ENCODE measurements around the gene OSBPL9. TPM values are rescaled to one million over a fixed set of nuclear protein-coding genes. Genes with fewer than 3 reads are reported as not detected.
"Not testable (repeated sequence)": the region's sequence is repeated elsewhere in the genome, so short reads cannot be mapped to it uniquely, and the experiment has no call there.

The OSBPL9 gene
- total RNA-seq, 1 experiment from 2014 or later: 62.4 TPM

GRCh38 chr1:51644533-51645197 is 27.8 kb downstream of the OSBPL9 start:
- Histone ChIP-seq H3K27ac (ENCODE audit: low read depth, low read length, poor library complexity, severe bottlenecking) (peak overlapping the region; percentile 31), H3K4me3 (ENCODE audit: low read depth, low read length, poor library complexity, severe bottlenecking) (no peak overlapping the region), H3K4me1 (ENCODE audit: insufficient read depth, low read length, poor library complexity, severe bottlenecking) (peaks cover 43% of the 10 kb centered on the region), H3K9me3 (ENCODE audit: low read depth, low read length, poor library complexity, severe bottlenecking) (peaks cover 3% of the 10 kb centered on the region), H3K27me3 (replicated peaks; ENCODE audit: insufficient read depth, low read depth, low read length, poor library complexity) (no peaks in the 10 kb centered on the region), H3K36me3 (ENCODE audit: insufficient read depth, low read length, poor library complexity, severe bottlenecking) (no peaks in the 10 kb centered on the region)
- no TSS peak for BruUV-seq (replicated peaks)
- intact Hi-C loops (cut with micrococcal nuclease; ENCODE audit: unreplicated experiment): no loop called here
- peak; percentile 69 for DNase-seq (ENCODE audit: low spot score)
- CTCF ChIA-PET: no interaction called here
- POLR2A ChIA-PET (ENCODE audit: low non-redundant PET): no interaction called here
- TF ChIP-seq CTCF (conservative IDR thresholded peaks at IDR 0.05; ENCODE audit: low read depth, low read length) (no peak), EZH2 (IDR thresholded peaks at IDR 0.05; ENCODE audit: borderline replicate concordance, low read depth, low read length, poor library complexity, severe bottlenecking) (no peak)

GRCh38 chr1:51646592-51646991 is 29.7 kb downstream of the OSBPL9 start:
- intact Hi-C loops (cut with micrococcal nuclease; ENCODE audit: unreplicated experiment); H3K27me3 ChIP-seq (replicated peaks; ENCODE audit: insufficient read depth, low read depth, low read length, poor library complexity); CTCF ChIA-PET: not testable (repeated sequence)

GRCh38 chr1:51648180-51649109 is 31.6 kb downstream of the OSBPL9 start:
- peaks cover 3% of the 10 kb centered on the region for H3K9me3 ChIP-seq (ENCODE audit: low read depth, low read length, poor library complexity, severe bottlenecking)
- H3K36me3 ChIP-seq (ENCODE audit: insufficient read depth, low read length, poor library complexity, severe bottlenecking): no peaks in the 10 kb centered on the region
- TF ChIP-seq EZH2 (IDR thresholded peaks at IDR 0.05; ENCODE audit: borderline replicate concordance, low read depth, low read length, poor library complexity, severe bottlenecking): no peak
- BruUV-seq (replicated peaks): no TSS peak
- H3K4me3 ChIP-seq (ENCODE audit: low read depth, low read length, poor library complexity, severe bottlenecking): no peak overlapping the region
- H3K27ac ChIP-seq (ENCODE audit: low read depth, low read length, poor library complexity, severe bottlenecking): peak overlapping the region; percentile 32
- peak; percentile 74 for DNase-seq (ENCODE audit: low spot score)
- H3K4me1 ChIP-seq (ENCODE audit: insufficient read depth, low read length, poor library complexity, severe bottlenecking): peaks cover 38% of the 10 kb centered on the region
- CTCF ChIA-PET: no interaction called here
- intact Hi-C loops (cut with micrococcal nuclease; ENCODE audit: unreplicated experiment): no loop called here
- POLR2A ChIA-PET (ENCODE audit: low non-redundant PET): no interaction called here
- no peaks in the 10 kb centered on the region for H3K27me3 ChIP-seq (replicated peaks; ENCODE audit: insufficient read depth, low read depth, low read length, poor library complexity)

More at GRCh38 chr1:51646592-51646991, 29.7 kb downstream of the OSBPL9 start:
- POLR2A ChIA-PET (ENCODE audit: low non-redundant PET); H3K27ac ChIP-seq (ENCODE audit: low read depth, low read length, poor library complexity, severe bottlenecking); BruUV-seq (replicated peaks); DNase-seq (ENCODE audit: low spot score); H3K9me3 ChIP-seq (ENCODE audit: low read depth, low read length, poor library complexity, severe bottlenecking); H3K4me3 ChIP-seq (ENCODE audit: low read depth, low read length, poor library complexity, severe bottlenecking); H3K36me3 ChIP-seq (ENCODE audit: insufficient read depth, low read length, poor library complexity, severe bottlenecking): not testable (repeated sequence)
- H3K4me1 ChIP-seq (ENCODE audit: insufficient read depth, low read length, poor library complexity, severe bottlenecking): peaks cover 51% of the 10 kb centered on the region

- Histone ChIP-seq H3K9me3 (ENCODE audit: low read depth, low read length, poor library complexity, severe bottlenecking) (peaks cover 3% of the 10 kb centered on the region), H3K36me3 (ENCODE audit: insufficient read depth, low read length, poor library complexity, severe bottlenecking) (no peaks in the 10 kb centered on the region), H3K27me3 (replicated peaks; ENCODE audit: insufficient read depth, low read depth, low read length, poor library complexity) (no peaks in the 10 kb centered on the region), H3K4me1 (ENCODE audit: insufficient read depth, low read length, poor library complexity, severe bottlenecking) (peaks cover 35% of the 10 kb centered on the region), H3K4me3 (ENCODE audit: low read depth, low read length, poor library complexity, severe bottlenecking) (no peak overlapping the region), H3K27ac (ENCODE audit: low read depth, low read length, poor library complexity, severe bottlenecking) (no peak overlapping the region)
- POLR2A ChIA-PET (ENCODE audit: low non-redundant PET): no interaction called here
- intact Hi-C loops (cut with micrococcal nuclease; ENCODE audit: unreplicated experiment): no loop called here
- BruUV-seq (replicated peaks): no TSS peak
- DNase-seq (ENCODE audit: low spot score): no peak
- CTCF ChIA-PET: no interaction called here
- TF ChIP-seq CTCF (conservative IDR thresholded peaks at IDR 0.05; ENCODE audit: low read depth, low read length) (no peak), EZH2 (IDR thresholded peaks at IDR 0.05; ENCODE audit: borderline replicate concordance, low read depth, low read length, poor library complexity, severe bottlenecking) (no peak)
Observed at GRCh38 chr1:51649593-51650091, 32.8 kb downstream of the OSBPL9 start.

All from A673 (cell line).